M059J (cell line): Measurements from ENCODE around the gene MTTP. TPM values are rescaled to one million over a fixed set of nuclear protein-coding genes. Genes with fewer than 3 reads are reported as not detected.
"Not testable (repeated sequence)": the region's sequence is repeated elsewhere in the genome, so short reads cannot be mapped to it uniquely, and the experiment has no call there.

Experiments used
- DNase-seq: peaks from one replicate; pipeline ENCODE4 v3.0.0-alpha.2; 2012; ENCODE audit warnings: low read depth
- total RNA-seq: library from RNA; depleted of rRNA; stranded (reverse); fragments of >200 nt; shearing (Covaris generic); gene quantifications from 2 replicates; pipeline ENCODE4 v1.2.3, GENCODE V29; 2014; rRNA removed

MTTP gene
- 0.22 and 1.9 TPM in 2 replicates for total RNA-seq

DNA sequence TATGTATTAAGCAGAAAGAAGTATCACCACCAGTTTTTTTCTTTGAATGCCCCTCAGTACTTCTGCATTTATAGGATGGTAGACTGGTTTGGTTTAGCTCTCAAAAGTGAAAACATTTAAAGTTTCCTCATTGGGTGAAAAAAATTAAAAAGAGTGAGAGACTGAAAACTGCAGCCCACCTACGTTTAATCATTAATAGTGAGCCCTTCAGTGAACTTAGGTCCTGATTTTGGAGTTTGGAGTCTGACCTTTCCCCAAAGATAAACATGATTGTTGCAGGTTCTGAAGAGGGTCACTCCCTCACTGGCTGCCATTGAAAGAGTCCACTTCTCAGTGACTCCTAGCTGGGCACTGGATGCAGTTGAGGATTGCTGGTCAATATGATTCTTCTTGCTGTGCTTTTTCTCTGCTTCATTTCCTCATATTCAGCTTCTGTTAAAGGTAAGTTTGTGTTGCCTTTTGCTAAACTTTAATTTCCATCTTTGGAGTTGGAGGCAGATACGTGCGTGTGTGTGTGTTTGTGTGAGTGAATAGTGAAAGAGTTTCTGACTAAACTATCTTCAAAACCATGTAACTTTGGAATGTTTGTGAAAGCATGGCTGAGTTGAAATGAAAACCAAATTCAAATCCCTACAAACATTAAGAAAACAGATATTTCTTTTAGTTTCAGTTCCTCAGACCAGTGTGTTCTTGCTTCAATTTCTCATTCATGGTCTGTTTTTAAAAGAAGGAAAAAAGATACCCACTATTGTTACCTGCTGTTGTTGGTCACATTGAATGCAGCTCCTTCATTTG lies at the start of gene MTTP:
Gene MTTP (plus strand): TSS at position 295 of the 795 bp plus-strand sequence. CDS start 86 bp downstream, at position 381.
- DNase-seq: no peak

DNA sequence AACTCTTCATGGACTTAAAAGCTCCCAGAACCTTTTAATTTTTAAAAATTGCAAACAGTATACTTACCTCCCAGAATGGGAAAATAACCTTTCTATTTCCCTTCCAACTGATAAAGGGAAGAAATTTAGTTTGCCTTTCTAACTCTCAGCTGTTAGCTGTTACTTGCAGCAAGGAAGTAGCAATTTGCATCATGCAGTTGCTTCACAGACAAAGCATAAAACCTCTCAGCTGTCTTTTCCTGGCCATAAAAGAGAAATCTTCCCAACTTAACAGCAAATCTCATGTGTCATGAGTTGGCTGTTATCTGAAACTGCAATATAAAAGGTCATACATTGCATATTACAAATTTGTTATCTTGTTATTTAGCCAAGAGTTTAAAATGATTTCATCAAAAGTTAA lies 45.4 kb upstream of the MTTP start:
- no peak for DNase-seq

DNA sequence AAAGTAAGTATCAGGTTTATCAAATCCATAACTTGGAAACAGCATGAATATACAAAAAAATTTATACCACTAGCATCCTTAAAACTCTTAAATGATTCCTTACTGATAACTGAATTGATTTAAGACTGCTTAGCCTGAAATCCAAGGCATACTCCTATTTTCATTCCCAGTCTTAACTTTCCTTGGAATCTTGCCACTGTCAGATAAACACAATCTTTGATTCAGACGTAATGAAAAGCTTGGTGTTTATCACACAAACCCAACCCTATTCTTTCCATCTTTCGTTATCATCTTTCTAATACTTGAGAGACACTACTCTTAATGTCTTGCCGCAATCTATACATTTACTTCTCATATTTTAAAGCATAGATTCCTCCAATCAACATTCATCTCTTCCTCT lies 44.7 kb upstream of the MTTP start:
- no peak for DNase-seq

DNA sequence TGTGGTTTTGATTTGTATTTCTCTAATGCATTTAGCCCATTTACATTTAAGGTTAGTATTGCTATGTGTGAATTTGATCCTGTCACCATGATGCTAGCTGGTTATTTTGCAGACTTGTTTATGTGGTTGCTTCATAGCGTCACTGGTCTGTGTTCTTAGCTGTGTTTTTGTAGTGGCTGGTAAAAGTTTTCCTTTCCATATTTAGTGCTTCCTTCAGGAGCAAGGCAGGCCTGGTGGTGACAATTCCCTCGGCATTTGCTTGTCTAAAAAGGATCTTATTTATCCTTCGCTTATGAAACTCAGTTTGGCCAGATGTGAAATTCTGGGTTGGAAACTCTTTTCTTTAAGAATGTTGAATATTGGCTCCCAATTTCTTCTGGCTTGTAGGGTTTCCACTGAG lies 39.9 kb upstream of the MTTP start:
- DNase-seq: not testable (repeated sequence)

DNA sequence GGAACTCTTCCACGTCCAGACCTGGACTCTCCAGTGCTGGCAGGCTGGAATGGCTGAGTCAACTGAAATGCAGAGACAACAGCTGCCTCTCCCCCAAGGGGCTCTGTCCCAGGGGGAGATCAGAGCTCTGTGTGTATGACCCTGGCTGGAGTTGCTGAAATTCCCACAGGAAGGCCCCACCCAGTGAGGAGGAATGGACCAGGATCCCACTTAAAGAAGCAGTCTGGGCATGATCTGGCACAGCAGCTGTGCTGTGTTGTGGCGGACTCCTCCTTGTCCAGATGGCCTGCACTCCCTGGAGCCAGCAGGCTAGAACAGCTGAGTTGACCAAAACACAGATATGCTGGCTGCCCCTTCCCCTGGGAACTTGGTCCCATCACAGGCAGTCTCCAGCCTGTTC lies 38.4 kb upstream of the MTTP start:
- DNase-seq: no peak

DNA sequence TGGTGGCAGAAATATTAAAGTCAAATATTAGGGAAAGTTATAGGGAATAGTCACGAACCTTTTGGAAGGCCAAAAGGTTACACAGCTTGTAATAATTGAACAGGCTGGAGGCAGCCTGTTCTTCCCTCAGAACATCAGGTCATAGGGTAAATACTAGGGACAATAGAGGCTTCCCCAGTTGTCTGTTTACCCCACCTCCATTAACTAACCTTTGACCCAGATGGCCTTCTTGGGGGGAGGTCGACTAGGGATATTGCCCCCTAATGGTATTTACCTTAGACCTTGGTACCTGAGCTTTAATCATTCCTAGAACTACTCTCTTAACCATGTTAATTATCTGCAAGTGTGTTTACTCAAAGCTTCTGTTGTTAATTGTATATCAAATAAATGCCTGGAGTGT lies 37.8 kb upstream of the MTTP start:
- DNase-seq: no peak

DNA sequence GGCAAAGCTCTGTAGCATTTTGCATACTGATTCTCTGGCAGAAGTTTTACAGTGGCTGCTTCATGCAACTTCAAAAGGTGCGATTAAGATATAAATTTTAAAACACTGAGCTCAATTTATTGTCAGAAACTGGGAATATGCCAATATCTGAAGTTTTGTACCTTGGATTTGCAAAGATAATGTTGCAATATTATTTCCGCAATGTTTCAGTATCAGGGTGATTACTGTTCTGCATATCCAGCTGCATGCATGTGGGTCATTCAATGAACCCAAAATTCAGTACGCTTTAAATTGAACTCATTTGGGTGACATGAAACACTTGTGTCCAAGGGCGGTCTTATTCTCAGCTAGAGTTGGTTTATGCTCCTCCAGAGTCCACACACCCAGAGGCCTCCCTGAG lies 37.0 kb upstream of the MTTP start:
- DNase-seq: no peak

DNA sequence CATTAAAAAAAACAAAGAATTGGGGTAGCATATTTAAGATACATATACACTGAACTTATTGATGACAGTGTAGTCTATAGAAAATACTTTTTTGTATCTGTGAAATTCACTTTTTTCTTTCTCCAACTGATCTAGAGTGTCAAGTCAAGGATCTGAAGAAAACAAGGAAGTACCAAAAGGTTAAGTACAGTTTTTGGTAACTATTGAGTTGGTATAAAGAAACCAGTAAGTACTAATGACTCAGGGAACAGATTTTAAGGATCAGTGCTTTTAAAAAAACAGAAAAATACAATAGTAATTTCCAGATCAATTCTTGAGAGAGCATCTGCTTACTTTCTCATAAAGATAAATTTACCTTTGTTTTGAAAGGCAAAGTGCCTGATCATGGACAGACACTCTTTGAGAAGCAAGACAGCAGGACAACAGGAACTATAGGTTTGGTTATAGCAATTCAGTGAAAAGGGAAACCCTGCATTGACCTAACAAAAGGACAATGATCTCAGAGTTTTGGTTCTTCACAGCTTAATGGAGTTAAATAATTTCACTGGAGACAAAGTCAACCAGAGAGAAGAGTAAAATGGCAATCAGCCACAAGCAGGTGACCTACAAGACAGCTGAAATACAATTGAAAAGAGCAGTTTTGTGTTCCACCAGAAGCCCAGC lies 34.2 kb upstream of the MTTP start:
- DNase-seq: no peak

DNA sequence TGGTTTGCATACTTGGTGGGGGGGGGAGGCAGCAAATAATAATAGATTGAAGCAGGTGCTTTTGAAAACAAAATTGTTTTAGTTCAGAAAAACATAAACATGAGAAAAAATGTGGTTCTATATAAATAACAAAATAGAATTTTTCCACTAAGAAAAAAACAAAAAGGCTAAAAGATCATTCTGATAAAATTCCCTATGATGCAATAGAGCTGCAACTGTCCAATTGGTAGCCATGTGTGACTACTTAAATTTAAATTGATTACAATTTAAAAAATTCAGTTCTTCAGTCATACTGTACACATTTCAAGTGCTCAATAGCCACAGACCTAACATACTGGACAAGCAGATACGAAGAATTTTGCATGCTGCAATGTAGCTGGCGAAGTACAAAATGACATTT lies 21.8 kb upstream of the MTTP start:
- DNase-seq: no peak

DNA sequence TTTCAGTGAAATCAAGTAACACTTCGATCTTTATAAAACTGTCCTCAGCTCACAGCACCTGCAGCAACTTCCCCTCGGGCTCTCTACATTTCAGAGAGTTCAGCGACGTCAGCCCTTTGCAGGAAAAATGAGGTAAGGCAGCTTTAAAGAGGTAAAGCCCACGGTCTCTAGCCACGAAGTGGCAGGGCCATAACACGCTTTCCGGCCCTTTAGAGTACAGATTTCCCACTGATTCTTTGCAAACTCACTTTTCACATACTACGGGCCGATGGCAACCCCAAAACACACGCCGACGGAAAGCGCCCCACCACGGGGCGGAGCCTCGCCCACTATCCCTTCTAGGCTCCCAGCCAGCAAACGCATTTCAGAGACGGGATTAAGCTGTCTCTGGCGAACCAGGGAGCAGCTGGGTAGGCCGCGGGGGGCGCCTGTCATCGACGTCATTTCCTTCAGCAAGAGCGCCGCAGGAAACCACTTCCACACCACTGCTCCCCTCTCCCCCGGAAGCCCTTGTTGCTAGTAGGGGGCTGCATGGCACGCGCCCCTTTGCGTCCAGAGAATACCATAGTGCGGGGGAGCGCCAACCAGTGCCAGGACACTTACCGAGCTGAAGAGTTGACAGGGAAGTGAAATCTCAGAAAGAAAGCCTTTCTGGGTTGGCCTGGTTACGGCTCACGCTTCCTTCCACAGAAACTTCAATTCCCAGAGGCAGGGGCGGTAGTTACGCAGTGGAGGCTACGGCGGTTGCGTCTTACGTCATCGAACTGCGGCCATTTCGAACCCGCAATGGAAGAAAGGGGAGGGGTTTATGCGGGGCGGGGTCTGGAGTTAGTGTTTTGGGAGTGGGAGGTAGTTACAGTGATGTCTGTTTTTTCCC lies 11.1 kb upstream of the MTTP start, which contains the start of gene TRMT10A:
Gene TRMT10A (minus strand): TSS at position 730 of the 877 bp plus-strand sequence. CDS start 4,701 bp downstream, outside the sequence.
- peak; percentile 94 for DNase-seq

DNA sequence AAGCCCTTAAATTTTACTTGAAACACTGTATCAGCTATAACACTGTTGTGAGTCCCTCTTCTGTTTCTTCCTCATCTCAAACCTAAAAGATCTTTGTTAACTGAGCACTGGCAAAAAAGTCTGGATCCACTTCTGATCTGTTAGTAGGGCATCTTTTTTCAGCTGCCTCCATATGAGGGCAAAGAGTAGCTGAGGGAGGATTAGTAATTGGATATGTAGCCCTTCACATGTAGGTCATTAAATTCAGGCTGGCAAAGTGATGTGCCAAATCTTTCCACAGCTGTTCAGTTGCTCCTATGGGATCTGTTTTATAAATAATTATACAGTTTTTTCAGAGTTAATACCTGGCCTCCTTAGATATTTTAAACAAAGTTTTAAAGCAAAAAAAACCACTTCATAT lies 9.7 kb upstream of the MTTP start:
- no peak for DNase-seq

DNA sequence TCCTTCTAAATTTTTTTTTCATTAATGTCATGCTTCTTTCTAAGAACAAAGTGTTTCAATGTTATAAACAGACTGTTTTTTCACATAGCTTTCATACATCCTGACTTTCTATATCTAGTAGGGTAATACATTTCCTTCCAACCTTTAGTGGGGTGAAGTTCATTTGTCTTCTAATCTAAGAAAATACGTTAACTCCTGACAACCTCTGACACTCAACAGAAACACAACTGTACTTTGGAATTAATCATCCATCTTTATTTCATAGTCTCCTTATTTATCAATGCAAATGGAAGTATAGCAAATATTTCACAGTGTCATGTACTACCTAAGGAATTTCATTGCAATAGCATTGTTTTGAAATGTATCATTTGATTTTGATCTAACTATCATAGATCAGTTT lies 2.7 kb upstream of the MTTP start:
- no peak for DNase-seq

DNA sequence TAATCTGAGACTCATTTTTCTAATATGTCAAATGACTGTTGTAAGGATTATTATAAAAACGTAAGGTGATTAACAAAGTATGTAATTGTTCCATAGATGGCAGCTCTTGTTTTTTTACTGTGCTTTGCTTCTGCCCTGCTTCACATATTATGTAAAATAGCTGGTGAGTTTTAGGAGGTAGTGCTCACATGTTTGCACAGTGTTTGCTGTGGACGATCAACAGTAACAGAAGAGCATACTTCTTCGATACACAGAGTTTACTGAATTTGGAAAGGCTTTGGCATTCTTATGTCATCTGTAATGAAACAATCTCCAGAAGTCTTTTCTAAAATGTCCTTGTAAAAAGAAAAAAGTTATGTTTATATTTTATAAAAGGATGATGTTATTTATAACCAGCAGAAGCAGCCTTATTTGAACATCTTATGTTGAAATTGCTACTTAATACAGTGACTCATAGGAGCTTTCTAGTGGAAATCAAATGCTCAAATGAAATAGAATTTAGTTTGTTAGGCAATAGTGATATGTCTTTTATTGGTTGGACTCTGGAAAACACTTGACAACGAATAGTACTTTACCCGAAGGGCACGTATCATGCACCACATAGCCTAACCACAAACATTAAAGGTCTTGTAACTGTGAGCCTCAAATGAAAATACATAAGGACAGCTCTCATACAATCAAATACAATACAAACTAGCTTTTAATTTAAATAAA lies 1.9 kb upstream of the MTTP start:
- peak; percentile 67 for DNase-seq

DNA sequence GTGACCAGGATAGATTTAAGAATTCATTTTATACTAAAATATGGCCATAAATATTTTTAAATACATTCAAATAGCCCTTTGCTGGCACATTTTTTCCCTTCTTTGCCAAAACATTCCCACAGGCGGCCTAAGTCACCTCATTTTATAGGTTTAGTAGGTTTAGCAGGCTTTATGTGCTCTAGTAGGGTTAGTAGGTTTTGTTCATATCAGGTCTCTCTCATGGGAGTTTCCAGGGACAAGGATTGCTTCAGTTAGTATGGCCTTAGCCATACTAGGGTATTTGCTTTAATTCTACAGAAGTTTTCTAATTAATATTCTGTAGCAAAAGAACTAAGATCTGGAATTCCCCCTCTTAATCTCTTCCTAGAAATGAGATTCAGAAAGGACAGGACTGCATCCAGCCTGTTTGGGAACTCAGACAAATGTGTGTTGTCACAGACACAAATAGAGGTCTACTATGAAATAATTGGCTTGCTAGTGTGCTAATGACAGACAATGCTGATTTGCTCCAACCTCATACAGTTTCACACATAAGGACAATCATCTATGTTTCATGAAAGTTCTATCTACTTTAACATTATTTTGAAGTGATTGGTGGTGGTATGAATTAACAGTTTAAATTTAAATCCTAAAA lies 772 bp upstream of the MTTP start:
- no peak for DNase-seq

DNA sequence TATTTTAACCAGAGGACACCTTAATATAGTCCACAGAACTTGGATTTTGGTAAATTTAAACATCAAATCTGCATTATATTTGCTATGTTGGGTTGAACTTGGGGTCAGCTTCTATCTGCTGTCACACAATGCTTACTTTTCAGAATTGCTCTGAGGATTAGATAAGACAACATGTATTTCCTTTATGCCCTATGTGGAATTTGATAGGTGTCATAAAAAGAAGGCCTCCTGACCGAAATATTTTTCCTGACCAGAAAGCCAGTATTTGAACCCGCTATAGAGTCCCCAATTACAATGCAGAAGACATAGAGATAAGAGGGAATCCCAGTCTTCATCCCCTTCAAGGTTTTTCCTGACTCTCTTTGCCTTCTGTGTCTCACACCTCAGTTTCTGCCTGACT lies 4.1 kb downstream of the MTTP start:
- DNase-seq: no peak

DNA sequence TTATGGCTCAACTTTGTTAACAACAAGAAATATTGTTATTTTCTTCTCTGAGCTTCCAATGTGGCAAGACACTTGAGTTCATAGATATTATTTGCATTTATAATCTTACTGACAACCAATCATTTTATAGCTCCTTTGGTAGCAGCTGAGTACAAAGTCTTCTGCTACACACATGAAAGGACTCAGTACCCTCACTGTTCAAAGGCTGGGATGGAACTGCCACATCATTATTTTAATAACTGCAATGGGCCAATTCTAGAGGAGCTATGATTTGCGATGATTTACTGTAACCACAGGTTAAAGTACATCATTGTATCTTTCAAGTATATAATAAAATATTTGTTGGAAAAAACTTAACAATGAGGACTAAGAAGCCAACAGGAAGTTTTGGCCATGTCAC lies 10.9 kb downstream of the MTTP start:
- DNase-seq: no peak

DNA sequence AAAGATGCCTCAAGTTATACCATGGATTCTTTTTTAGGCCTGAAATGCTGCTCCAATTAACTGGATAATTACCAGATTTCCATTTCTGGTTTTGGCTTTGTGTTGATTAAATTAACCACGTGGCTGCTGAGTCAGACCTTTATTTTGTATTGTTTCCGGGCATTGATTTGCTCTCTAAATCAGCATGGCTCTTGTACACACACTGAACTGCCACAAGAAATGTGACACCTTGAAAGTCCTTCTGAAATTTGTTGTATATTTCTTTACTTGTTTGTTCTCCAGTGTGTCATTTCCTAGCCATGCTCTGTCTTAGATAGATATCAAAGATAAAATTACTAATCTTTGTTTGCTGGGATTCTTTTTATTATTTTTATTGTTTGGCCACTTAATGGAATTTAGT lies 11.7 kb downstream of the MTTP start:
- DNase-seq: peak; percentile 4

DNA sequence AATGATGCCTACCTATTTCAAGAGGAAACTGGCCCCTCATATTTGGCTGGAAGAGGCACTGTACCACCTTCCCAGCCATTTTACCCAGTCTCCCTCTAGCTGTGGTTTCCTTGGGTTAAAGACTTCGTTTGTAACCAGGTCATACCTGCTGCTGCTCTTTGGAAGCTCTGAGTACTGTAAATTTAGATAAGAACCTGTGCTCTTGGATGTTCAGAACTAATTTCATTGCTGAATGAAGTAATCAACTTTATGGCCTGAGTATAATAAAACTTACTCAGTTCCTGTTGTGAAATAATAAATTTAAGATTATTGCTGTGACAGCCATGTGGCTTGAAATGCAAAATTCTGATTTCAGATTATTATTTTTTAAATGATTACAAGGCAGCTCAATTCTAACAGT lies 12.2 kb downstream of the MTTP start:
- DNase-seq: no peak

DNA sequence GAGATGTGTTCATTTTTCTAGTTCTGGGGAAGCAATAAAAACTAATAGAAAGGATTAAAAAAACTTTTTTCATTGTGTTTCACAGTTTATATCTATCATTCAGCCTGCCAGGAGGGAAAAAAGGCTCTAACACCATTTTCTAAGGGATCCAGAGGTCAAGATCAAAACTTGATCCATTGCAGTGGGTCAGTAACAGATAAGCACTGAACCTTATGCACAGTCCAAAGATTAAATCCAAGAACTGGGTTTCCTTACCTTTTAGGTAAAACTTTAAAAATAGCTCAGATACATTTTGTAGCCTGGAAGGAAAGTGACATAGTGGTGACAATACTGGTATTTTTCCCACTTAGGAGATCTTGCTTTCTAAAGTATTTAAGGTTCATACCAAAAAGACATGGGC lies 12.7 kb downstream of the MTTP start:
- DNase-seq: no peak

DNA sequence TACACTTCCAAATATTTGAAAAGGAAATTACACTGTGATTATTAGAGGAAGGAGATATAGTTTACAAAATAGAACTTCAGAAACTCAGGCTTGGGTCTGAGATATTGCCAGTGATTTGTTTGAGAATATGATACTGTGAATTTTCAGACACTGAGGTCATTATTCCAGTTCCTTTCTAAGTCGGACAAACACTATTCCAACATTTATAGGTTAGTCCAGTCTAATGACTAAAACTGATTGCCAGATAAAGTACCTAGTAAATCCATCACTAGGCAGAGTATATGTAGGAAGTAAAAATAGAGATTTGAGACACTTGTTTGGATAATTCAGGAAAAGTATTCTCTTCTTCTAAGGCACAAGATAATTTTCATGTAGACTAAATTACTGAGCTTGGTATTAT lies 13.2 kb downstream of the MTTP start:
- peak; percentile 15 for DNase-seq

DNA sequence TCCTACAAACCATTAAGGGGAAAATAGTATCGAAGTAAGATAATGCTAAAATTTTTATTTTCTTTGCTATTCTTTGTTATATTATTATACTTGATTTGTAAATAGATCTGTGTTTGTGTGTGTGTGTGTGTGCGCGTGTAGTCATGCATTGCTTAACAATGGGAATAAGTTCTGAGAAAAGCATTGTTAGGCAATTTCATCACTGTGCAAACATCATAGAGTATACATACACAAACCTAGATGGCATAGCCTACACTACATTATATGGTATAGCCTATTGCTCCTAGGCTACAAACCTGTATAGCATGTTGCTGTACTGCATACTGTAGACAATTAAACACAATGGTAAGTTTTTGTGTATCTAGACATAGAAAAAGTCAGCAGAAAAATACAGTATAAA lies 17.1 kb downstream of the MTTP start:
- no peak for DNase-seq
